K562 (cell line): ENCODE data around the gene ADD3. TPM values are rescaled to one million over a fixed set of nuclear protein-coding genes. Genes with fewer than 3 reads are reported as not detected.

ENCODE experiments used
- ATAC-seq: fragments of 200-7000 bp; cut with Tn5 transposase; 3 replicates; pipeline ENCODE4 v1.9.1; 2020; ENCODE audit warnings: moderate library complexity
- BruUV-seq: library from RNA; stranded (reverse); fragments of 400-500 nt; replicated peaks from 2 replicates; lab custom pipeline; 2021; lab: Mats Ljungman, UMichigan
- CTCF ChIA-PET: fragments of 300-600 bp; formaldehyde crosslinking; extraction: SDS; loops from one replicate; lab custom pipeline; 2021; ENCODE audit warnings: low intra/inter-chr PET ratio; lab: Yijun Ruan, JAX
- POLR2A ChIA-PET: fragments of 300-600, 350-650 bp; sonication (Branson Sonifier 250); formaldehyde crosslinking; extraction: SDS; loops from one replicate; lab custom pipeline; 2021; ENCODE audit warnings: antibody characterized with exemption, inconsistent platforms; lab: Yijun Ruan, JAX
- DNase-seq, 4 experiments: peaks; one replicate each; pipeline versions ENCODE4 v3.0.0 to v3.0.0-alpha.2; 2011 to 2018; ENCODE audit warnings: low spot score in 3 of 4, mixed read lengths in 3 of 4; ENCODE audit errors: extremely low read depth in 1 of 4
- FAIRE-seq: peaks from 2 replicates; lab custom pipeline; 2011; peaks lifted over from hg19 to GRCh38; lab: Jason Lieb, UNC
- H2AFZ ChIP-seq: 2 replicates; pipeline ENCODE4 v1.6.0; 2011; ENCODE audit warnings: low read depth, low read length, control low read depth, inconsistent platforms
- H3K27ac ChIP-seq: fragments of 200-600 bp; 3 replicates; pipeline ENCODE4 v1.8.0; 2011; ENCODE audit warnings: low read depth, mild to moderate bottlenecking, control low read depth, inconsistent platforms, low read length, moderate library complexity, mixed read lengths; ENCODE audit errors: extremely low read depth
- H3K27me3 ChIP-seq, 2 experiments: fragments of 300-600 bp in 1 of 2; 2 replicates in 1 of 2; 3 replicates in 1 of 2; pipeline versions ENCODE4 v1.6.0 to v1.8.0; 2011; ENCODE audit warnings: inconsistent platforms in 2 of 2, low read length in 2 of 2, mild to moderate bottlenecking in 1 of 2, mixed read lengths in 1 of 2, moderate library complexity in 1 of 2; ENCODE audit not compliant: control insufficient read depth in 2 of 2, insufficient read depth in 2 of 2
- H3K36me3 ChIP-seq: fragments of 300-600 bp; 3 replicates; pipeline ENCODE4 v1.8.0; 2011; ENCODE audit warnings: mild to moderate bottlenecking, low read length, inconsistent platforms; ENCODE audit not compliant: control insufficient read depth, insufficient read depth
- H3K4me1 ChIP-seq, 2 experiments: fragments of 200-600 bp in 1 of 2; replicated peaks in 1 of 2; 2 replicates in 1 of 2; 3 replicates in 1 of 2; pipeline versions ENCODE4 v1.5.1 to v1.8.0; 2011; ENCODE audit warnings: inconsistent platforms in 2 of 2, low read length in 2 of 2, mild to moderate bottlenecking in 1 of 2, mixed read lengths in 1 of 2, moderate library complexity in 1 of 2; ENCODE audit not compliant: control insufficient read depth in 2 of 2, insufficient read depth in 2 of 2
- H3K4me2 ChIP-seq: 2 replicates; pipeline ENCODE4 v1.6.1; 2011; ENCODE audit warnings: low read length, control low read depth, inconsistent platforms, mixed read lengths; ENCODE audit not compliant: insufficient read depth
- H3K4me3 ChIP-seq: fragments of 200-600 bp; sonication (generic), shearing (Covaris generic); 2 replicates; pipeline ENCODE4 v1.5.1; 2016; ENCODE audit warnings: control low read depth, inconsistent platforms
- H3K79me2 ChIP-seq: fragments of 200-600 bp; 3 replicates; pipeline ENCODE4 v1.8.0; 2011; ENCODE audit warnings: low read length, inconsistent platforms; ENCODE audit not compliant: control insufficient read depth, insufficient read depth
- H3K9ac ChIP-seq, 2 experiments: 2 replicates each; pipeline versions ENCODE4 v1.6.0 to v1.6.1; 2011; ENCODE audit warnings: low read depth in 2 of 2, low read length in 2 of 2, control low read depth in 1 of 2, inconsistent platforms in 1 of 2, mild to moderate bottlenecking in 1 of 2, mixed read lengths in 1 of 2; ENCODE audit not compliant: insufficient read depth in 1 of 2
- H3K9me1 ChIP-seq: one replicate; pipeline ENCODE4 v1.6.0; 2011; ENCODE audit warnings: inconsistent platforms, mild to moderate bottlenecking, low read length, moderate library complexity; ENCODE audit not compliant: control insufficient read depth, insufficient read depth
- H3K9me3 ChIP-seq: replicated peaks from 2 replicates; pipeline ENCODE4 v1.5.1; 2011; ENCODE audit warnings: low read depth, low read length, inconsistent platforms; ENCODE audit not compliant: control insufficient read depth, insufficient read depth
- H4K20me1 ChIP-seq: replicated peaks from 2 replicates; pipeline ENCODE4 v1.6.1; 2011; ENCODE audit warnings: low read length, inconsistent platforms, mixed read lengths; ENCODE audit not compliant: control insufficient read depth, insufficient read depth
- AFF1 ChIP-seq, 2 experiments: fragments of 450-650 bp; IDR thresholded peaks; 2 replicates each; pipeline ENCODE4 v1.6.1; 2018; ENCODE audit warnings: mild to moderate bottlenecking in 2 of 2, low read depth in 1 of 2; ENCODE audit not compliant: partially characterized antibody in 2 of 2
- ARID2 ChIP-seq: fragments of 450-650 bp; IDR thresholded peaks from 2 replicates; pipeline ENCODE4 v1.6.1; 2017; ENCODE audit warnings: antibody characterized with exemption, mild to moderate bottlenecking
- DDX20 ChIP-seq: fragments of 450-650 bp; IDR thresholded peaks from 2 replicates; pipeline ENCODE4 v1.6.1; 2016; ENCODE audit warnings: missing genetic modification characterization, low read depth, mild to moderate bottlenecking, missing compliant biosample characterization, moderate library complexity
- ERF ChIP-seq: fragments of 450-650 bp; formaldehyde crosslinking; IDR thresholded peaks from 2 replicates; pipeline ENCODE4 v1.4.0; 2020; ENCODE audit warnings: mild to moderate bottlenecking, mixed read lengths
- GATA2 ChIP-seq: sonication (generic); formaldehyde crosslinking; IDR thresholded peaks from 2 replicates; pipeline ENCODE4 v1.4.0; 2020; ENCODE audit warnings: mild to moderate bottlenecking, missing genetic modification reagents
- HDAC3 ChIP-seq: fragments of 450-650 bp; IDR thresholded peaks from 2 replicates; pipeline ENCODE4 v1.6.1; 2018; ENCODE audit warnings: borderline replicate concordance, mild to moderate bottlenecking, moderate library complexity; ENCODE audit not compliant: partially characterized antibody
- HEY1 ChIP-seq: fragments of 250-450 bp; sonication (Bioruptor Pico); IDR thresholded peaks from 2 replicates; pipeline ENCODE4 v1.5.0; 2020; ENCODE audit warnings: mild to moderate bottlenecking, moderate library complexity, borderline replicate concordance
- KDM1A ChIP-seq, 2 experiments: fragments of 450-650 bp; IDR thresholded peaks; 2 replicates each; pipeline ENCODE4 v1.6.1; 2016; ENCODE audit warnings: mild to moderate bottlenecking in 2 of 2
- PYGO2 ChIP-seq: fragments of 450-650 bp; IDR thresholded peaks from 2 replicates; pipeline ENCODE4 v1.6.1; 2016; ENCODE audit warnings: mild to moderate bottlenecking, missing genetic modification characterization, moderate library complexity, missing compliant biosample characterization
- ZNF609 ChIP-seq: sonication (generic); formaldehyde crosslinking; IDR thresholded peaks from 2 replicates; pipeline ENCODE4 v1.8.1; 2023; ENCODE audit warnings: missing genetic modification reagents, mild to moderate bottlenecking, borderline replicate concordance
- ZNF79 ChIP-seq: fragments of 250-450 bp; sonication (Bioruptor Pico); IDR thresholded peaks from 2 replicates; pipeline ENCODE4 v1.4.0; 2020; ENCODE audit warnings: low read depth, mild to moderate bottlenecking, moderate library complexity
- WGBS: fragments of 100-300 bp; shearing (Covaris generic); methylation state at CpG from one replicate; pipeline ENCODE4 v1.1.6; 2016; ENCODE audit warnings: low coverage, mixed read lengths; ENCODE audit not compliant: insufficient coverage; ENCODE audit errors: missing lambda C conversion rate; 5-methylcytosine and 5-hydroxymethylcytosine counted together
- in situ Hi-C: fragments of 300-500 bp; cut with MboI; formaldehyde crosslinking; loops from 4 replicates; pipeline ENCODE4 v1.15.0; 2018; ENCODE audit warnings: inconsistent platforms, mixed read lengths
- intact Hi-C: fragments of 100-400 bp; cut with micrococcal nuclease; formaldehyde crosslinking; loops from 2 replicates; pipeline ENCODE4 v1.14.2; 2022
- polyA plus RNA-seq, 8 experiments: library from polyadenylated mRNA; depleted of rRNA in 4 of 8; stranded (reverse) in 5 of 8; unstranded in 3 of 8; fragments of >200 nt; fragmentation: Nextera tagmentation in 2 of 8; fragmentation: Illumina TruSeq in 1 of 8; extraction: Ambion mirVana in 2 of 8; extraction: Trizol in 1 of 8; gene quantifications; 2 replicates each; pipeline versions ENCODE4 v1.2.1 to v1.2.3, GENCODE V29; 2011 to 2014; ENCODE audit warnings: inconsistent platforms in 1 of 8, missing spikeins in 1 of 8
- total RNA-seq, 7 experiments: library from RNA; depleted of rRNA in 6 of 7; stranded (reverse); fragments of >200 nt in 6 of 7; fragmentation: Illumina TruSeq in 2 of 7; extraction: Trizol in 2 of 7; gene quantifications; 2 replicates each; pipeline versions ENCODE4 v1.2.1 to v1.2.3, GENCODE V29; 2011 to 2021; ENCODE audit warnings: low replicate concordance in 1 of 7

Gene ADD3
- total and polyA plus RNA-seq, 9 of the 15 experiments (the other 6 are each of a cell fraction or from before 2014, with no cell fraction given): 13.2 to 125 (median 31.7) TPM

- no peak overlapping the region for H2AFZ ChIP-seq
- WGBS: 46% methylated on average over 2 of the region's 2 CpGs
- no peak overlapping the region for H3K9ac ChIP-seq
- no peak overlapping the region for H3K27ac ChIP-seq
- no peak for ATAC-seq
- ChIA-PET POLR2A (no interaction called here), CTCF (no interaction called here)
- no peaks in the 10 kb centered on the region for H3K9me3 ChIP-seq
- no peaks in the 10 kb centered on the region for H3K27me3 ChIP-seq
- no peak overlapping the region for H3K4me2 ChIP-seq
- no peak for DNase-seq
- BruUV-seq: no TSS peak
- in situ Hi-C loops: no loop called here
- FAIRE-seq: no peak
- no peaks in the 10 kb centered on the region for H3K36me3 ChIP-seq
- intact Hi-C loops: no loop called here
- H3K4me3 ChIP-seq: no peak overlapping the region
- no peaks in the 10 kb centered on the region for H4K20me1 ChIP-seq
- H3K4me1 ChIP-seq: peaks cover 0 to 2% of the 10 kb centered on the region in 2 experiments; a peak in 1 of 5 replicates
- H3K79me2 ChIP-seq: peaks cover 54% of the 10 kb centered on the region
- H3K9me1 ChIP-seq: no peaks in the 10 kb centered on the region
- TF ChIP-seq HDAC3: no peak
- TF ChIP-seq DDX20 (tag): no peak
- no peak for TF ChIP-seq ZNF609 (CRISPR knock-in tag)
- no peak for TF ChIP-seq GATA2 (CRISPR knock-in tag)
- TF ChIP-seq ZNF79 (CRISPR knock-in tag): no peak
- TF ChIP-seq ERF (CRISPR knock-in tag): no peak
- TF ChIP-seq AFF1 (IDR thresholded peaks at IDR 0.05; ENCODE audit: low read depth in 1 of 2, partially characterized antibody in 2 of 2): no peak
- TF ChIP-seq PYGO2 (tag): no peak
- no peak for TF ChIP-seq HEY1 (CRISPR knock-in tag)
- TF ChIP-seq ARID2: no peak
- no peak for TF ChIP-seq KDM1A (IDR thresholded peaks at IDR 0.05)
Measured at GRCh38 chr10:110033701-110034235, 26.0 kb downstream of the ADD3 start.
